Epithelial cell of proximal tubule (primary cell): ENCODE results near the gene PROM1. TPM values are rescaled to one million over a fixed set of nuclear protein-coding genes. Genes with fewer than 3 reads are reported as not detected.

Experiments used
- DNase-seq: peaks from one replicate; pipeline ENCODE4 v3.0.0-alpha.2; 2011; ENCODE audit warnings: low read depth
- H3K4me3 ChIP-seq: 2 replicates; pipeline ENCODE4 v1.5.1; 2011; ENCODE audit warnings: low read depth, mild to moderate bottlenecking, low read length
- total RNA-seq: library from RNA; depleted of rRNA; stranded (reverse); fragments of >200 nt; gene quantifications from 2 replicates; pipeline ENCODE4 v1.2.3, GENCODE V29; 2015
- TF ChIP-seq, protein P1 (sequence below): conservative IDR thresholded peaks from 2 replicates; pipeline ENCODE4 v1.5.1; 2012; ENCODE audit warnings: low read depth, mild to moderate bottlenecking, low read length

PROM1 gene
- total RNA-seq, 1 donor from 2014 or later: 69.6 TPM

GRCh38 chr4:15918484-15919129, 165.2 kb downstream of the PROM1 start:
- TF ChIP-seq, protein P1, sequence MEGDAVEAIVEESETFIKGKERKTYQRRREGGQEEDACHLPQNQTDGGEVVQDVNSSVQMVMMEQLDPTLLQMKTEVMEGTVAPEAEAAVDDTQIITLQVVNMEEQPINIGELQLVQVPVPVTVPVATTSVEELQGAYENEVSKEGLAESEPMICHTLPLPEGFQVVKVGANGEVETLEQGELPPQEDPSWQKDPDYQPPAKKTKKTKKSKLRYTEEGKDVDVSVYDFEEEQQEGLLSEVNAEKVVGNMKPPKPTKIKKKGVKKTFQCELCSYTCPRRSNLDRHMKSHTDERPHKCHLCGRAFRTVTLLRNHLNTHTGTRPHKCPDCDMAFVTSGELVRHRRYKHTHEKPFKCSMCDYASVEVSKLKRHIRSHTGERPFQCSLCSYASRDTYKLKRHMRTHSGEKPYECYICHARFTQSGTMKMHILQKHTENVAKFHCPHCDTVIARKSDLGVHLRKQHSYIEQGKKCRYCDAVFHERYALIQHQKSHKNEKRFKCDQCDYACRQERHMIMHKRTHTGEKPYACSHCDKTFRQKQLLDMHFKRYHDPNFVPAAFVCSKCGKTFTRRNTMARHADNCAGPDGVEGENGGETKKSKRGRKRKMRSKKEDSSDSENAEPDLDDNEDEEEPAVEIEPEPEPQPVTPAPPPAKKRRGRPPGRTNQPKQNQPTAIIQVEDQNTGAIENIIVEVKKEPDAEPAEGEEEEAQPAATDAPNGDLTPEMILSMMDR: no peak
- no peak overlapping the region for H3K4me3 ChIP-seq
- no peak for DNase-seq

Other genes with a start within 250 kb of the PROM1 start
- 18.8 and 36.8 TPM in 2 replicates for gene FGFBP1, start 145.3 kb downstream of the PROM1 start, total RNA-seq
- 0.22 TPM in 1 of 2 replicates, not detected in the other for gene FGFBP2, start 120.8 kb downstream of the PROM1 start, total RNA-seq
- gene TAPT1, start 142.4 kb upstream of the PROM1 start, total RNA-seq: 7.0 and 12.7 TPM in 2 replicates